Frontal cortex (tissue), 4 donors: ENCODE data around the gene TRIOBP. TPM values are rescaled to one million over a fixed set of nuclear protein-coding genes. Genes with fewer than 3 reads are reported as not detected.
A peak's percentile ranks its signal among the peaks of the same experiment; 100 is the strongest.
"Not testable (repeated sequence)": the region's sequence is repeated elsewhere in the genome, so short reads cannot be mapped to it uniquely, and the experiment has no call there.

ENCODE experiments used
- DNase-seq, 2 donors: peaks; one replicate each; pipeline ENCODE4 v3.0.0; 2012; ENCODE audit warnings: low spot score in 2 of 2
- FAIRE-seq: peaks from 2 replicates; lab custom pipeline; 2012; peaks lifted over from hg19 to GRCh38; lab: Jason Lieb, UNC
- total RNA-seq: library from RNA; depleted of rRNA; stranded (reverse); fragments of >200 nt; gene quantifications from one replicate; pipeline ENCODE4 v1.2.3, GENCODE V29; 2014
- donor health status: control.
- donor health status: control.
- donor health status: control.

The TRIOBP gene
- 10.6 TPM for total RNA-seq

- DNase-seq = peak; percentile 54 to 86
- no peak for FAIRE-seq
Observed at GRCh38 chr22:37696657-37697537, at the start of gene TRIOBP. Gene TRIOBP, plus strand, starts transcription at chr22:37697048. Its CDS starts 4,318 bp downstream, at chr22:37701366.

- FAIRE-seq (no peak), DNase-seq (no peak)
Observed at GRCh38 chr22:37647317-37647716, 49.5 kb upstream of the TRIOBP start.

- no peak for FAIRE-seq
Observed at GRCh38 chr22:37647928-37648327, 48.9 kb upstream of the TRIOBP start.

GRCh38 chr22:37650463-37651136 lies 46.2 kb upstream of the TRIOBP start:
- FAIRE-seq = no peak
- no peak for DNase-seq

More at GRCh38 chr22:37647928-37648327, 48.9 kb upstream of the TRIOBP start:
- DNase-seq = no peak

GRCh38 chr22:37654563-37655251 lies 42.1 kb upstream of the TRIOBP start:
- no peak for DNase-seq
- FAIRE-seq = no peak

- FAIRE-seq (no peak), DNase-seq (no peak)
Observed at GRCh38 chr22:37655252-37655563, 41.6 kb upstream of the TRIOBP start.

- FAIRE-seq, DNase-seq: not testable (repeated sequence)
Observed at GRCh38 chr22:37656583-37656982, 40.3 kb upstream of the TRIOBP start.

- FAIRE-seq (no peak), DNase-seq (no peak)
Observed at GRCh38 chr22:37657590-37658132, 39.2 kb upstream of the TRIOBP start.

- DNase-seq = peak; percentile 99
- peak; percentile 93 for FAIRE-seq
Observed at GRCh38 chr22:37658133-37659065, 38.4 kb upstream of the TRIOBP start, which contains the start of gene PDXP. Gene PDXP, plus strand, starts transcription at chr22:37658723. Its CDS starts 60 bp downstream, at chr22:37658783.

GRCh38 chr22:37659066-37659896 lies 37.6 kb upstream of the TRIOBP start:
- DNase-seq (no peak), FAIRE-seq (no peak)

- DNase-seq = no peak
- FAIRE-seq = no peak
Observed at GRCh38 chr22:37659897-37660708, 36.7 kb upstream of the TRIOBP start.

GRCh38 chr22:37660709-37661045 lies 36.2 kb upstream of the TRIOBP start:
- DNase-seq = no peak
- no peak for FAIRE-seq

- DNase-seq = no peak
Observed at GRCh38 chr22:37661160-37661924, 35.5 kb upstream of the TRIOBP start.

GRCh38 chr22:37662039-37662438 lies 34.8 kb upstream of the TRIOBP start:
- FAIRE-seq = no peak

More at GRCh38 chr22:37661160-37661924, 35.5 kb upstream of the TRIOBP start:
- no peak for FAIRE-seq

GRCh38 chr22:37663521-37664140 lies 33.2 kb upstream of the TRIOBP start:
- no peak for FAIRE-seq
- no peak for DNase-seq

More at GRCh38 chr22:37662039-37662438, 34.8 kb upstream of the TRIOBP start:
- no peak for DNase-seq
